ENCODE data around the gene MRNIP.

The MRNIP gene

DNA sequence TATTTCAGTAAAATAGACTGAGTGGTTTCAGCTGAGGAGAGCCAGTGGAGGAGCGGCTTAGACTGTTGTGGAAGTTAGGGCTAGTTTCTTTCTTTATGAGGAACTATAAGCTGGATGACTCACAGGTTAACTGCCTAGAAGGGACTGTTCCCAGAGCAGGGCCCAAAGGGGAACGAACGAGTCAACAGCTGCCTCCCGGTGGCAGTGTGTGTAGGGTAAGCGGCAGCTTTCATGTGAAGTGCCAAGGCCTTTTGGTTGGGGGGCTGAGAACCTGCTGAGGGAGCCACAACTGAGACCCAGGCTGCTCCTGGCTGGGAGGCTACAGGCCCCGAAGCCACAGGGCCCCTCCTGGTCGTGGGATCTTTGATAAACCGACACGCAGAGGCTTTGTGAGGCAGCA lies 30.9 kb downstream of the MRNIP start:
- DNase-seq (ENCODE audit: extremely low read depth, insufficient read length): no peak
- H3K27me3 ChIP-seq (replicated peaks; ENCODE audit: control insufficient read depth, insufficient read depth, low read length): no peaks in the 10 kb centered on the region
- TF ChIP-seq, protein P1, sequence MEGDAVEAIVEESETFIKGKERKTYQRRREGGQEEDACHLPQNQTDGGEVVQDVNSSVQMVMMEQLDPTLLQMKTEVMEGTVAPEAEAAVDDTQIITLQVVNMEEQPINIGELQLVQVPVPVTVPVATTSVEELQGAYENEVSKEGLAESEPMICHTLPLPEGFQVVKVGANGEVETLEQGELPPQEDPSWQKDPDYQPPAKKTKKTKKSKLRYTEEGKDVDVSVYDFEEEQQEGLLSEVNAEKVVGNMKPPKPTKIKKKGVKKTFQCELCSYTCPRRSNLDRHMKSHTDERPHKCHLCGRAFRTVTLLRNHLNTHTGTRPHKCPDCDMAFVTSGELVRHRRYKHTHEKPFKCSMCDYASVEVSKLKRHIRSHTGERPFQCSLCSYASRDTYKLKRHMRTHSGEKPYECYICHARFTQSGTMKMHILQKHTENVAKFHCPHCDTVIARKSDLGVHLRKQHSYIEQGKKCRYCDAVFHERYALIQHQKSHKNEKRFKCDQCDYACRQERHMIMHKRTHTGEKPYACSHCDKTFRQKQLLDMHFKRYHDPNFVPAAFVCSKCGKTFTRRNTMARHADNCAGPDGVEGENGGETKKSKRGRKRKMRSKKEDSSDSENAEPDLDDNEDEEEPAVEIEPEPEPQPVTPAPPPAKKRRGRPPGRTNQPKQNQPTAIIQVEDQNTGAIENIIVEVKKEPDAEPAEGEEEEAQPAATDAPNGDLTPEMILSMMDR (IDR thresholded peaks at IDR 0.05; ENCODE audit: insufficient read depth, low read length, poor library complexity, severe bottlenecking): no peak
- peaks cover 44% of the 10 kb centered on the region for H3K36me3 ChIP-seq (ENCODE audit: control insufficient read depth, insufficient read depth, low read length)
- H3K4me3 ChIP-seq (replicated peaks; ENCODE audit: low read depth, low read length): no peak overlapping the region

DNA sequence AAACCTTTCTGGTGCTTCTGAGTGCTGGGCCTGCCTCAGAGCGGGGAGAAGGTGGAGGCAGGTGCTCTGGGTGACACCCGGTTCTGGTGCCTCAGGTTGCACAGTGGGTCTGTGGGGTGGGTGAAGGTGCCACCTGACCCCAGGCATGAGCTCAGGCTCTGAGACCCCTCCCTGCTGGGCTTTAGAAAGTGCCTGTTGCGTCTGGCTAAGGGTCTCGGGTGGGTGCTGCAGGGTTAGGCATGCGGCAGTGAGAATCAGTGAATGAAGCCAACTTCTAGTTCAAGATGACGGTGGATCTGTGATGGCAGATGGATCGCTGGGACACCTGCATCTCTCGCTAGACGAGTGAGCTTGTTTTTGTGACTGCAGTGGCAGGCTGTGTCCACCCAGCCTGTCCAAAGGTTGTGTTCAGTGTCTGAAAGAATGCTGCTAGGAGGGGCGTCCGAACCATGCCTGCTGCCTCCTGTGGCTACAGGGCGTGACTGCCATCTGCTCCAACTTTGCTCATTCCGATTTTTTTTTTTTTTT lies 32.9 kb downstream of the MRNIP start:
- no peaks in the 10 kb centered on the region for H3K27me3 ChIP-seq (replicated peaks; ENCODE audit: control insufficient read depth, insufficient read depth, low read length)
- TF ChIP-seq, protein P1 (IDR thresholded peaks at IDR 0.05; ENCODE audit: insufficient read depth, low read length, poor library complexity, severe bottlenecking): no peak
- no peak for DNase-seq (ENCODE audit: extremely low read depth, insufficient read length)
- peaks cover 34% of the 10 kb centered on the region for H3K36me3 ChIP-seq (ENCODE audit: control insufficient read depth, insufficient read depth, low read length)
- H3K4me3 ChIP-seq (replicated peaks; ENCODE audit: low read depth, low read length): no peak overlapping the region

DNA sequence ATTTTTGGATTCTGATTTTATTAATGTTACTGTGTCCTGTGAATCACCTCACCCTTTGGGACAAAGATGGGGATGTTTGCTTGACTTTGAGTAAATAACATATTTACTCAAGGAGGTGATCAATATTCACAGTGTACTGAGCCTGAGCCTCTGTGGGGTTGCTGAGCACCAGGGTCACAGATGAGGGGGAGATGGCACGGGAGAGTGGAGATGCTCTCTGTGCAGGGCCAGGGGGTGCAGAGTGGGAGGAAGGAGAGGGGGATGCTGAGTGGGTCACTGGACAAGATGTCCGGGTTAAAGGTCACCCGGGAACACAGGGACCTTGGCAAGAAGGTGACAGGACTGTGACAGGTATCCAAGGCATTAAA lies 33.9 kb downstream of the MRNIP start:
- Histone ChIP-seq H3K36me3 (ENCODE audit: control insufficient read depth, insufficient read depth, low read length) (peaks cover 33% of the 10 kb centered on the region), H3K4me3 (replicated peaks; ENCODE audit: low read depth, low read length) (no peak overlapping the region), H3K27me3 (replicated peaks; ENCODE audit: control insufficient read depth, insufficient read depth, low read length) (no peaks in the 10 kb centered on the region)
- DNase-seq (ENCODE audit: extremely low read depth, insufficient read length): no peak
- TF ChIP-seq, protein P1 (IDR thresholded peaks at IDR 0.05; ENCODE audit: insufficient read depth, low read length, poor library complexity, severe bottlenecking): no peak

DNA sequence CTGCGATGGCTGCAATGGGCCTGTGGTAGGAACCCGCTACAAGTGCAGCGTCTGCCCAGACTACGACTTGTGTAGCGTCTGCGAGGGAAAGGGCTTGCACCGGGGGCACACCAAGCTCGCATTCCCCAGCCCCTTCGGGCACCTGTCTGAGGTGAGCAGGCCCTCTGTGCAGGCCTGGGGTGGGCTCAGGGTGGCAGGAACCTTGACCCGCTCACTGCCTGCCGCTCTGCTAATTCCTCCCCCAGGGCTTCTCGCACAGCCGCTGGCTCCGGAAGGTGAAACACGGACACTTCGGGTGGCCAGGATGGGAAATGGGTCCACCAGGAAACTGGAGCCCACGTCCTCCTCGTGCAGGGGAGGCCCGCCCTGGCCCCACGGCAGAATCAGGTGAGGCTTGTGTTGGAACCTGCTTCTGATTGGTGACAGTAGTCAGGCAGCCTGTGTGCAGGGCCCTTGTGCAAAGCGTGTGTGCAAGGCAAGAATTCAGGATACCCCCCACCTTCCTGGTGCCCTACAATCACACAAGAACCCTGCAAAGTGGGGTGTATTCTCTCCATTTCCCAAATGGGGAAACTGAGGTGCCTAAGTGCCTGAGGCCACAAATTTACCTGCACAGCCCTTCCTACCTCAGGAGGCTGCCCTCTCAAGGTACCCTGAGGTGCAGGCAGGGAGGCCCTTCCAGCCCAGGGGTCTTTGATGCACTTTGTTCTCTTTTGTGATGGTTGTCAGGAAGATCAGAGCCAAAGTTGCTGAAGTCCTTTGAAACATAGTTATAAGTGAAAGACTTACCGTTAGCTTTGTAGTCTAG lies 34.5 kb downstream of the MRNIP start:
- H3K36me3 ChIP-seq (ENCODE audit: control insufficient read depth, insufficient read depth, low read length): peaks cover 30% of the 10 kb centered on the region
- TF ChIP-seq, protein P1 (IDR thresholded peaks at IDR 0.05; ENCODE audit: insufficient read depth, low read length, poor library complexity, severe bottlenecking): no peak
- no peak overlapping the region for H3K4me3 ChIP-seq (replicated peaks; ENCODE audit: low read depth, low read length)
- no peak for DNase-seq (ENCODE audit: extremely low read depth, insufficient read length)
- no peaks in the 10 kb centered on the region for H3K27me3 ChIP-seq (replicated peaks; ENCODE audit: control insufficient read depth, insufficient read depth, low read length)

DNA sequence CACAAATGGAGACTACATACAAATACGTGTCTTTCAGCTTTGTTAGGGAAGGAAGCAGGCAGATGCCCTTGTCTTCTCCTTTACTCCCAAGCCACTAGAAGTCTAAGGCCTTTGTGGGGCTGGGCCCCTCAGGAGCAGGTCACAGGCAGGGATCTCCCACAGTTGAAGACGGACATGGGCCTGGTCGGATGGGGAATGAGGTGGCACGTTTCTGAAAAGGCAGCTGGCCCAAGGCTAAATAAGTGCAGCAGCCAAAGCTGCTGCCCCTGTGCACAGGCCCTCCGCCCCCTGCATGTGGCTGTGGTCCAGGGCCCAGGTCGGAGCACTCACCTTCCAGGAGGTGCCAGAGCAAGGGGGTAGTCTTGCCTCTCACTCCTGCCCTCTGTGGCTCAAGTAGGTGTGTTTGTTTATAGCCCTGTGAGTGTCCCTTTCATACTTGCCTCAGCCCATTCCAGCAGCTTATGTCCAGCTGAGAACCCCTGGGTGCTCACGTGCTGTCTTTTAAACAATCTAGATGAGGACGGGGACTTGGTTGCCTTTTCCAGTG lies 36.1 kb downstream of the MRNIP start:
- Histone ChIP-seq H3K4me3 (replicated peaks; ENCODE audit: low read depth, low read length) (peak overlapping the region; percentile 82), H3K36me3 (ENCODE audit: control insufficient read depth, insufficient read depth, low read length) (peaks cover 23% of the 10 kb centered on the region)
- no peak for DNase-seq (ENCODE audit: extremely low read depth, insufficient read length)

More for the DNA sequence above, 36.1 kb downstream of the MRNIP start:
- H3K27me3 ChIP-seq (replicated peaks; ENCODE audit: control insufficient read depth, insufficient read depth, low read length): no peaks in the 10 kb centered on the region
- TF ChIP-seq, protein P1 (IDR thresholded peaks at IDR 0.05; ENCODE audit: insufficient read depth, low read length, poor library complexity, severe bottlenecking): no peak
